ENCODE results near the gene XPC.

DNA sequence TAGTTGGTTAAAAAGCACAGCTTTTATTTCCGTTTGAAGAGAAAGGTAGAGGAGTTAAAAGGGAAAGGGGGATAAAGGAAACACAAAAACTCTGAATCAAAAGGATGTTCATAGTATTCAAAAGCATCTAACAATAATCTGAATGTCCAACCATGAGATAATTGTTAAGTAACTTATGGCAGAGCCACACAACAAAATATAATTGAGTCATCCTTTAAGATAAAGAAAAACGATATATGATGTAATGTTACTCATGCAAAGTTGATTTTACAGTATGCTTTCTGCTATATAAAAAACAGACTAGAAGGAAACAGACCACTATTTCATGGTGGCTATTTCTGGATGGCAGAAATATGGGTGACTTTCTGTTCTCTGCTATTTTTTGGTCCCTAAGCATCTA, 3.9 kb downstream of the XPC start:
- TF ChIP-seq, protein P1, sequence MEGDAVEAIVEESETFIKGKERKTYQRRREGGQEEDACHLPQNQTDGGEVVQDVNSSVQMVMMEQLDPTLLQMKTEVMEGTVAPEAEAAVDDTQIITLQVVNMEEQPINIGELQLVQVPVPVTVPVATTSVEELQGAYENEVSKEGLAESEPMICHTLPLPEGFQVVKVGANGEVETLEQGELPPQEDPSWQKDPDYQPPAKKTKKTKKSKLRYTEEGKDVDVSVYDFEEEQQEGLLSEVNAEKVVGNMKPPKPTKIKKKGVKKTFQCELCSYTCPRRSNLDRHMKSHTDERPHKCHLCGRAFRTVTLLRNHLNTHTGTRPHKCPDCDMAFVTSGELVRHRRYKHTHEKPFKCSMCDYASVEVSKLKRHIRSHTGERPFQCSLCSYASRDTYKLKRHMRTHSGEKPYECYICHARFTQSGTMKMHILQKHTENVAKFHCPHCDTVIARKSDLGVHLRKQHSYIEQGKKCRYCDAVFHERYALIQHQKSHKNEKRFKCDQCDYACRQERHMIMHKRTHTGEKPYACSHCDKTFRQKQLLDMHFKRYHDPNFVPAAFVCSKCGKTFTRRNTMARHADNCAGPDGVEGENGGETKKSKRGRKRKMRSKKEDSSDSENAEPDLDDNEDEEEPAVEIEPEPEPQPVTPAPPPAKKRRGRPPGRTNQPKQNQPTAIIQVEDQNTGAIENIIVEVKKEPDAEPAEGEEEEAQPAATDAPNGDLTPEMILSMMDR (IDR thresholded peaks at IDR 0.05; ENCODE audit: extremely low read depth in 1 of 2, insufficient read depth in 1 of 2, low read depth in 1 of 2, low read length in 2 of 2) = no peak
- TF ChIP-seq EZH2 (IDR thresholded peaks at IDR 0.05; ENCODE audit: borderline replicate concordance, low read depth, low read length, severe bottlenecking) = no peak
- no peak for TF ChIP-seq POLR2A (IDR thresholded peaks at IDR 0.05; ENCODE audit: low read depth, low read length)
- no peak for TF ChIP-seq POLR2AphosphoS5 (IDR thresholded peaks at IDR 0.05; ENCODE audit: insufficient read depth, low read depth, low read length)

Data from endothelial cell of umbilical vein (primary cell).